Measurements from ENCODE around the gene DNLZ.

The DNLZ gene

GRCh38 chr9:136309806-136310220 is 53.7 kb downstream of the DNLZ start:
- TF ChIP-seq FOXP2 (optimal IDR thresholded peaks at IDR 0.05; ENCODE audit: borderline replicate concordance, extremely low read depth, extremely low read length, insufficient read depth), result no peak
- no peak for TF ChIP-seq REST (IDR thresholded peaks at IDR 0.05; ENCODE audit: insufficient read depth in 1 of 2, low read depth in 2 of 2, low read length in 2 of 2)
- TF ChIP-seq POLR2AphosphoS5 (IDR thresholded peaks at IDR 0.05; ENCODE audit: low read depth, low read length), result no peak
- TF ChIP-seq TAF1 (IDR thresholded peaks at IDR 0.05; ENCODE audit: borderline replicate concordance, insufficient read depth, low read length), result no peak
- no peak for TF ChIP-seq SIN3A (IDR thresholded peaks at IDR 0.05; ENCODE audit: borderline replicate concordance, insufficient read depth, low read length)

Measured in PFSK-1 (cell line).